HepG2 (cell line): ENCODE results near the gene SPHK2. TPM values are rescaled to one million over a fixed set of nuclear protein-coding genes. Genes with fewer than 3 reads are reported as not detected.
A peak's percentile ranks its signal among the peaks of the same experiment; 100 is the strongest.

ENCODE experiments used
- BORCS8-MEF2B ChIP-seq: sonication (generic); formaldehyde crosslinking; IDR thresholded peaks from 2 replicates; pipeline ENCODE4 v1.8.0; 2022; ENCODE audit warnings: mild to moderate bottlenecking, missing genetic modification reagents
- CCDC6 ChIP-seq: sonication (generic); formaldehyde crosslinking; IDR thresholded peaks from 2 replicates; pipeline ENCODE4 v1.8.1; 2022; ENCODE audit warnings: mild to moderate bottlenecking, missing genetic modification reagents, moderate library complexity
- DPF2 ChIP-seq: sonication (generic); formaldehyde crosslinking; IDR thresholded peaks from 2 replicates; pipeline ENCODE4 v1.4.0; 2020; ENCODE audit warnings: mild to moderate bottlenecking, low read depth, missing genetic modification reagents, borderline replicate concordance
- EEA1 ChIP-seq: sonication (generic); formaldehyde crosslinking; IDR thresholded peaks from 2 replicates; pipeline ENCODE4 v1.5.1; 2020; ENCODE audit warnings: mild to moderate bottlenecking, missing genetic modification reagents, borderline replicate concordance
- JDP2 ChIP-seq: sonication (generic); formaldehyde crosslinking; IDR thresholded peaks from 2 replicates; pipeline ENCODE4 v1.8.1; 2022; ENCODE audit warnings: missing genetic modification reagents, borderline replicate concordance
- KMT2A ChIP-seq: sonication (generic); formaldehyde crosslinking; IDR thresholded peaks from 2 replicates; pipeline ENCODE4 v1.4.0; 2020; ENCODE audit warnings: missing genetic modification reagents
- MBD4 ChIP-seq: IDR thresholded peaks from 2 replicates; pipeline ENCODE4 v1.6.1; 2012; ENCODE audit warnings: low read length, inconsistent platforms, borderline replicate concordance
- MED1 ChIP-seq: sonication (generic); formaldehyde crosslinking; IDR thresholded peaks from 2 replicates; pipeline ENCODE4 v1.4.0; 2020; ENCODE audit warnings: missing genetic modification reagents
- SIX1 ChIP-seq: sonication (generic); formaldehyde crosslinking; IDR thresholded peaks from 2 replicates; pipeline ENCODE4 v1.4.0; 2020; ENCODE audit warnings: missing genetic modification reagents, borderline replicate concordance
- TFDP2 ChIP-seq: sonication (generic); formaldehyde crosslinking; IDR thresholded peaks from 2 replicates; pipeline ENCODE4 v1.4.0; 2020; ENCODE audit warnings: missing genetic modification reagents
- TMF1 ChIP-seq: sonication (generic); formaldehyde crosslinking; IDR thresholded peaks from 2 replicates; pipeline ENCODE4 v1.8.1; 2022; ENCODE audit warnings: low read depth, missing genetic modification reagents
- ZNF746 ChIP-seq: sonication (generic); formaldehyde crosslinking; IDR thresholded peaks from 2 replicates; pipeline ENCODE4 v1.8.0; 2022; ENCODE audit warnings: mild to moderate bottlenecking, missing genetic modification reagents
- polyA plus RNA-seq, 8 experiments: library from polyadenylated mRNA; depleted of rRNA in 3 of 8; stranded (reverse) in 7 of 8; unstranded in 1 of 8; fragments of >200 nt; fragmentation: Illumina TruSeq in 4 of 8; extraction: Trizol in 4 of 8; gene quantifications; 2 replicates each; pipeline versions ENCODE4 v1.2.1 to v1.2.3, GENCODE V29; 2011 to 2016; ENCODE audit warnings: low read depth in 4 of 8, missing spikeins in 1 of 8, mixed read lengths in 1 of 8; ENCODE audit not compliant: insufficient read depth in 1 of 8
- total RNA-seq, 5 experiments: library from RNA; depleted of rRNA; stranded (reverse); fragments of >200 nt; fragmentation: Illumina TruSeq; extraction: Trizol; gene quantifications; 2 replicates each; pipeline ENCODE4 v1.2.3, GENCODE V29; 2016; ENCODE audit warnings: low read depth in 1 of 5
- TF ChIP-seq, protein P1 (sequence below): sonication (generic); formaldehyde crosslinking; IDR thresholded peaks from 2 replicates; pipeline ENCODE4 v1.5.0; 2020; ENCODE audit warnings: mild to moderate bottlenecking, missing genetic modification reagents, borderline replicate concordance
- TF ChIP-seq, protein P2 (sequence below): sonication (generic); formaldehyde crosslinking; IDR thresholded peaks from 2 replicates; pipeline ENCODE4 v1.5.0; 2020; ENCODE audit warnings: missing genetic modification reagents
- TF ChIP-seq, protein P3 (sequence below): sonication (generic); formaldehyde crosslinking; IDR thresholded peaks from 2 replicates; pipeline ENCODE4 v1.4.0; 2020; ENCODE audit warnings: missing genetic modification reagents

SPHK2 gene
- total and polyA plus RNA-seq, 2 of the 13 experiments (the other 11 are each of a cell fraction or from before 2014, with no cell fraction given): 2.9 to 14.4 TPM

DNA sequence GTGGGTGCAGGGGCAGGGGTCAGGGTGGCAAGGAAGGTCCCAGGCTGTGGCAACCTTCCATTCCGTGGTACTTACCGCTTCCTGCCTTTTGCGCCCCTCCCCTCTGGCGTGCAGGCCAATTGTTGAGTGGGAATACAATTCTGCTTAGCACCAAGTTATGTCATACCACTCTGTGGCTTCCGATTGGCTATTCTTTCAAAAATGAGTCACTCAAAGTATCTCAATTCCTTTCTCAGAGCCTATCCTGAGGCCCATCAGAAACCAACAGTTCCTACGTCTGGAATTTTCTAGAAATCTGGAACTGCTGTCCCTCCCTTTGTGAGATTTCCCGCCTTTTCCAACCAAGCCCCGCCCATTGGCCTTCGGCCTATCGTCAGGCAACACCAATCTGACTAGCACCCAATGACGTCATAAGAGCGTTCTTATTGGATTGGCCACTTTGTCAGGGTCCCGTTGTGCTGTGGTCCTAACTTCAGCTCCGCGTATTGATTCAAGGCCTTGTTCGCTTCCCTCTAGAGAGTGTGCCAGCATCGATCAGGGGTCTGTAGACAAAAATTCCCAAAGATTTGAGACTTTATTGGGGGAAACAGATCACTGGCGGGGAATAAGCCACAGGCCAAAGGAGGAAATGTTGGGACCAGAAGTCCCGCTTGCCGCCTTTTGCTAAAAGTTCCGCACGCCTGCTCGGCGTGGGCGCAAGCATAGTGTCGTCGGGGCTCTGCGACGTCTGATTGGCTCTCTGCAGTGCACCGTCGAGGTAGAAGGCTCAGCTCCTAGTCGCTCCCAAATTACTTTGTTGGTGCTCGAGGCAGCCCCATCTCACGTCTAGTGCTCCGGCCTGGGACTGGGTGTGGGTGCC, 41.8 kb downstream of the SPHK2 start (continued):
- TF ChIP-seq, protein P1, sequence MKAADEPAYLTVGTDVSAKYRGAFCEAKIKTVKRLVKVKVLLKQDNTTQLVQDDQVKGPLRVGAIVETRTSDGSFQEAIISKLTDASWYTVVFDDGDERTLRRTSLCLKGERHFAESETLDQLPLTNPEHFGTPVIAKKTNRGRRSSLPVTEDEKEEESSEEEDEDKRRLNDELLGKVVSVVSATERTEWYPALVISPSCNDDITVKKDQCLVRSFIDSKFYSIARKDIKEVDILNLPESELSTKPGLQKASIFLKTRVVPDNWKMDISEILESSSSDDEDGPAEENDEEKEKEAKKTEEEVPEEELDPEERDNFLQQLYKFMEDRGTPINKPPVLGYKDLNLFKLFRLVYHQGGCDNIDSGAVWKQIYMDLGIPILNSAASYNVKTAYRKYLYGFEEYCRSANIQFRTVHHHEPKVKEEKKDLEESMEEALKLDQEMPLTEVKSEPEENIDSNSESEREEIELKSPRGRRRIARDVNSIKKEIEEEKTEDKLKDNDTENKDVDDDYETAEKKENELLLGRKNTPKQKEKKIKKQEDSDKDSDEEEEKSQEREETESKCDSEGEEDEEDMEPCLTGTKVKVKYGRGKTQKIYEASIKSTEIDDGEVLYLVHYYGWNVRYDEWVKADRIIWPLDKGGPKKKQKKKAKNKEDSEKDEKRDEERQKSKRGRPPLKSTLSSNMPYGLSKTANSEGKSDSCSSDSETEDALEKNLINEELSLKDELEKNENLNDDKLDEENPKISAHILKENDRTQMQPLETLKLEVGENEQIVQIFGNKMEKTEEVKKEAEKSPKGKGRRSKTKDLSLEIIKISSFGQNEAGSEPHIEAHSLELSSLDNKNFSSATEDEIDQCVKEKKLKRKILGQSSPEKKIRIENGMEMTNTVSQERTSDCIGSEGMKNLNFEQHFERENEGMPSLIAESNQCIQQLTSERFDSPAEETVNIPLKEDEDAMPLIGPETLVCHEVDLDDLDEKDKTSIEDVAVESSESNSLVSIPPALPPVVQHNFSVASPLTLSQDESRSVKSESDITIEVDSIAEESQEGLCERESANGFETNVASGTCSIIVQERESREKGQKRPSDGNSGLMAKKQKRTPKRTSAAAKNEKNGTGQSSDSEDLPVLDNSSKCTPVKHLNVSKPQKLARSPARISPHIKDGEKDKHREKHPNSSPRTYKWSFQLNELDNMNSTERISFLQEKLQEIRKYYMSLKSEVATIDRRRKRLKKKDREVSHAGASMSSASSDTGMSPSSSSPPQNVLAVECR (CRISPR knock-in tag): no peak
- TF ChIP-seq, protein P2, sequence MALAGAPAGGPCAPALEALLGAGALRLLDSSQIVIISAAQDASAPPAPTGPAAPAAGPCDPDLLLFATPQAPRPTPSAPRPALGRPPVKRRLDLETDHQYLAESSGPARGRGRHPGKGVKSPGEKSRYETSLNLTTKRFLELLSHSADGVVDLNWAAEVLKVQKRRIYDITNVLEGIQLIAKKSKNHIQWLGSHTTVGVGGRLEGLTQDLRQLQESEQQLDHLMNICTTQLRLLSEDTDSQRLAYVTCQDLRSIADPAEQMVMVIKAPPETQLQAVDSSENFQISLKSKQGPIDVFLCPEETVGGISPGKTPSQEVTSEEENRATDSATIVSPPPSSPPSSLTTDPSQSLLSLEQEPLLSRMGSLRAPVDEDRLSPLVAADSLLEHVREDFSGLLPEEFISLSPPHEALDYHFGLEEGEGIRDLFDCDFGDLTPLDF (CRISPR knock-in tag): peak; percentile 51; the same call in 1 of the 2 replicates
- TF ChIP-seq DPF2 (CRISPR knock-in tag): no peak
- TF ChIP-seq ZNF746 (CRISPR knock-in tag): no peak
- TF ChIP-seq KMT2A (CRISPR knock-in tag): no peak
- TF ChIP-seq CCDC6: no peak
- TF ChIP-seq MED1: no peak
- TF ChIP-seq EEA1 (CRISPR knock-in tag): no peak
- TF ChIP-seq, protein P3, sequence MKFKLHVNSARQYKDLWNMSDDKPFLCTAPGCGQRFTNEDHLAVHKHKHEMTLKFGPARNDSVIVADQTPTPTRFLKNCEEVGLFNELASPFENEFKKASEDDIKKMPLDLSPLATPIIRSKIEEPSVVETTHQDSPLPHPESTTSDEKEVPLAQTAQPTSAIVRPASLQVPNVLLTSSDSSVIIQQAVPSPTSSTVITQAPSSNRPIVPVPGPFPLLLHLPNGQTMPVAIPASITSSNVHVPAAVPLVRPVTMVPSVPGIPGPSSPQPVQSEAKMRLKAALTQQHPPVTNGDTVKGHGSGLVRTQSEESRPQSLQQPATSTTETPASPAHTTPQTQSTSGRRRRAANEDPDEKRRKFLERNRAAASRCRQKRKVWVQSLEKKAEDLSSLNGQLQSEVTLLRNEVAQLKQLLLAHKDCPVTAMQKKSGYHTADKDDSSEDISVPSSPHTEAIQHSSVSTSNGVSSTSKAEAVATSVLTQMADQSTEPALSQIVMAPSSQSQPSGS (CRISPR knock-in tag): no peak
- no peak for TF ChIP-seq JDP2 (CRISPR knock-in tag)
- no peak for TF ChIP-seq SIX1 (CRISPR knock-in tag)
- no peak for TF ChIP-seq BORCS8-MEF2B (CRISPR knock-in tag)
- no peak for TF ChIP-seq TMF1 (CRISPR knock-in tag)
- no peak for TF ChIP-seq MBD4
- peak; percentile 80 for TF ChIP-seq TFDP2
